Stimulated activated CD4-positive, alpha-beta T cell treated with anti-CD3 and anti-CD28 coated beads, Interleukin-15, amount 100 ng/mL, for 24 hours (primary cell): ENCODE results near the gene RNPS1.
"Not testable (repeated sequence)": the region's sequence is repeated elsewhere in the genome, so short reads cannot be mapped to it uniquely, and the experiment has no call there.

Experiments
- DNase-seq: peaks from one replicate; pipeline ENCODE4 v3.0.0-alpha.2; 2020

Gene RNPS1

GRCh38 chr16:2253293-2253692 lies 14.6 kb downstream of the RNPS1 start:
- no peak for DNase-seq

- no peak for DNase-seq
These were observed 15.1 kb downstream of the RNPS1 start for GRCh38 chr16:2252806-2253148.

GRCh38 chr16:2251296-2252111 lies 16.4 kb downstream of the RNPS1 start, which contains the start of gene ECI1:
TSS of gene ECI1 (minus strand) at chr16:2251587. CDS start at chr16:2251566, 21 bp downstream.
- peak; percentile 92 for DNase-seq

- peak; percentile 59 for DNase-seq
These were observed 17.2 kb downstream of the RNPS1 start for GRCh38 chr16:2250652-2251295.

GRCh38 chr16:2246301-2246885 lies 21.5 kb downstream of the RNPS1 start:
- DNase-seq: no peak

- DNase-seq: no peak
These were observed 22.8 kb downstream of the RNPS1 start for GRCh38 chr16:2244926-2245795.

- DNase-seq: no peak
These were observed 23.6 kb downstream of the RNPS1 start for GRCh38 chr16:2244301-2244700.

GRCh38 chr16:2243781-2244180 lies 24.1 kb downstream of the RNPS1 start:
- DNase-seq: no peak

GRCh38 chr16:2243031-2243528 lies 24.8 kb downstream of the RNPS1 start:
- no peak for DNase-seq

- DNase-seq: no peak
These were observed 25.3 kb downstream of the RNPS1 start for GRCh38 chr16:2242598-2242997.

GRCh38 chr16:2240331-2240730 lies 27.6 kb downstream of the RNPS1 start:
- DNase-seq: not testable (repeated sequence)

GRCh38 chr16:2238838-2239675 lies 28.9 kb downstream of the RNPS1 start:
- no peak for DNase-seq

- DNase-seq: no peak
These were observed 29.6 kb downstream of the RNPS1 start for GRCh38 chr16:2238150-2238837.

- no peak for DNase-seq
These were observed 30.3 kb downstream of the RNPS1 start for GRCh38 chr16:2237493-2238149.

GRCh38 chr16:2237102-2237482 lies 30.8 kb downstream of the RNPS1 start:
- DNase-seq: no peak

- DNase-seq: peak; percentile 37
These were observed 31.4 kb downstream of the RNPS1 start, which contains the start of gene DNASE1L2 for GRCh38 chr16:2236337-2237101. TSS of gene DNASE1L2 (plus strand) at chr16:2236444. CDS start at chr16:2236817, 373 bp downstream.

- DNase-seq: no peak
These were observed 32.1 kb downstream of the RNPS1 start for GRCh38 chr16:2235695-2236336.

- DNase-seq: no peak
These were observed 32.7 kb downstream of the RNPS1 start for GRCh38 chr16:2235234-2235651.

- DNase-seq: no peak
These were observed 33.1 kb downstream of the RNPS1 start for GRCh38 chr16:2234813-2235170.
